OCI-LY1 (cell line): ENCODE measurements around the gene LSS.
A peak's percentile ranks its signal among the peaks of the same experiment; 100 is the strongest.

Source experiments
- H2AFZ ChIP-seq: fragments of 200-600 bp; sonication (generic), shearing (Covaris generic); 2 replicates; pipeline ENCODE4 v1.6.0; 2014; ENCODE audit warnings: antibody characterized with exemption, mild to moderate bottlenecking, low read length
- H3F3A ChIP-seq: fragments of 200-600 bp; sonication (generic), shearing (Covaris generic); 2 replicates; pipeline ENCODE4 v1.6.0; 2014; ENCODE audit warnings: mild to moderate bottlenecking, antibody characterized with exemption, low read length, moderate library complexity; ENCODE audit not compliant: insufficient read depth
- H3K27ac ChIP-seq: fragments of 200-600 bp; sonication (generic); 2 replicates; pipeline ENCODE4 v1.5.1; 2014; ENCODE audit warnings: low read length, mixed run types, mild to moderate bottlenecking, low read depth; ENCODE audit not compliant: poor library complexity, severe bottlenecking
- H3K27me3 ChIP-seq: fragments of 200-600 bp; sonication (generic); 2 replicates; pipeline ENCODE4 v1.6.0; 2014; ENCODE audit warnings: antibody characterized with exemption, mild to moderate bottlenecking, low read length, moderate library complexity; ENCODE audit not compliant: insufficient read depth
- H3K36me3 ChIP-seq: fragments of 200-600 bp; sonication (generic); 2 replicates; pipeline ENCODE4 v1.6.1; 2014; ENCODE audit warnings: mild to moderate bottlenecking, antibody characterized with exemption, low read length, moderate library complexity, mixed read lengths; ENCODE audit not compliant: insufficient read depth
- H3K4me1 ChIP-seq: fragments of 200-600 bp; sonication (generic); 2 replicates; pipeline ENCODE4 v1.5.1; 2014; ENCODE audit warnings: mild to moderate bottlenecking, low read length, moderate library complexity; ENCODE audit not compliant: insufficient read depth, severe bottlenecking
- H3K4me2 ChIP-seq: fragments of 200-600 bp; sonication (generic), shearing (Covaris generic); 2 replicates; pipeline ENCODE4 v1.6.1; 2014; ENCODE audit warnings: low read length
- H3K4me3 ChIP-seq: fragments of 200-600 bp; sonication (generic); 2 replicates; pipeline ENCODE4 v1.5.1; 2014; ENCODE audit warnings: low read length, low read depth, mild to moderate bottlenecking, mixed read lengths; ENCODE audit not compliant: poor library complexity, severe bottlenecking
- H3K79me2 ChIP-seq: fragments of 200-600 bp; shearing (Covaris generic); 2 replicates; pipeline ENCODE4 v1.6.1; 2016; ENCODE audit warnings: mixed run types, low read length, mixed read lengths; ENCODE audit not compliant: insufficient read depth
- H3K9ac ChIP-seq: fragments of 200-600 bp; sonication (generic), shearing (Covaris generic); 2 replicates; pipeline ENCODE4 v1.6.1; 2014; ENCODE audit warnings: mild to moderate bottlenecking, low read length, mixed read lengths
- H3K9me2 ChIP-seq: fragments of 200-600 bp; sonication (generic), shearing (Covaris generic); 2 replicates; pipeline ENCODE4 v1.6.1; 2014; ENCODE audit warnings: low read depth, mild to moderate bottlenecking, low read length, mixed read lengths
- H3K9me3 ChIP-seq: fragments of 200-600 bp; shearing (Covaris generic); 2 replicates; pipeline ENCODE4 v1.6.1; 2014; ENCODE audit warnings: low read length, mixed read lengths
- H4K20me1 ChIP-seq: fragments of 200-600 bp; sonication (generic), shearing (Covaris generic); 2 replicates; pipeline ENCODE4 v1.6.0; 2016; ENCODE audit warnings: mild to moderate bottlenecking, low read length; ENCODE audit not compliant: insufficient read depth
- EZH2 ChIP-seq: fragments of 200-600 bp; sonication (generic), shearing (Covaris generic); IDR thresholded peaks from 2 replicates; pipeline ENCODE4 v1.8.0; 2017; ENCODE audit warnings: borderline replicate concordance, mixed run types, mild to moderate bottlenecking, antibody characterized with exemption, low read length, moderate library complexity, mixed read lengths
- TF ChIP-seq, protein P1 (sequence below): fragments of 200-600 bp; sonication (generic), shearing (Covaris generic); IDR thresholded peaks from 2 replicates; pipeline ENCODE4 v1.5.1; 2017; ENCODE audit warnings: mild to moderate bottlenecking, antibody characterized with exemption, low read length, moderate library complexity, mixed read lengths

The LSS gene

DNA sequence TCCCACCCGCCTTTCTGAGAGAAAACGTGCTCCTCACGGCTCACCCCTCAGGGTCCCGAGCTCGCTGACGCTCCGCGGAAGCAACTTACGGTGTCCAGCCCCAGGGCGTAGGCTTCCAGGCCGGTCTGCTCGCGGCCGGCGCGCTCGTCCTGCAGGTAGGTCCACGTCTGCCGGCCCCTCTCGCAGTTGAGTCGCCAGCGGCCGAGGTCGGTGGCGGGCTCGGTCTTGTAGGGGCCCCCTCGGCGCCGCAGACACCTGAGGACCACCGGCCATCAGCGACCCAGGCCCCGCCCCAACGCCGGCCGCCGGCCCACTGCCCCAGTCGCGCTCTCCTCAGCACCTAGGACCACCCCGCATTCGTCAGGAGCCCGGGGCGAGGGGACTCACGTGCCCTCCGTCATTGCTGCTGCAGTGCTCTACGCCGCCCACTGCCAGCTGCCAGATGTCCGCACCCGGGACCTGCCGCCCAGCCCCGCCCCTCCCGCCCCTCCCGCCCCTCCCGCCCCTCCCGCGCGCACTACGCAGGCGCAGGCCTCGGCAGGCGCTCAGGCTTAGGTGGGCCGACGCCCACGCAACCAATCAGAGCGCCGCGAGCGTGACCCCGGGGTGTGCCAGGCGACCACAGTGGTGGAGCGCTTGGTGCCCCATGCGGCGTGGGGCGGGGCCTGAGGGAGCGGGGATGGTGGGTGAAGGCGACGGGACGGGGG lies at the start of gene LSS:
LSS (minus strand) TSS at position 430 of the 707 bp plus-strand sequence; CDS start at position 401, 29 bp downstream.
- Histone ChIP-seq H3K4me1 (peaks cover 49% of the 10 kb centered on the region), H3K36me3 (peaks cover 44% of the 10 kb centered on the region), H3K9me2 (no peaks in the 10 kb centered on the region), H2AFZ (no peak within 1 kb of the TSS), H3K9ac (peak within 1 kb of the TSS; percentile 94), H3K9me3 (no peaks in the 10 kb centered on the region), H3K79me2 (peaks cover 18% of the 10 kb centered on the region; the same call in 1 of the 2 replicates), H4K20me1 (no peaks in the 10 kb centered on the region), H3K4me2 (peak within 1 kb of the TSS; percentile 89), H3F3A (no peaks in the 10 kb centered on the region), H3K27me3 (no peaks in the 10 kb centered on the region), H3K4me3 (peak within 1 kb of the TSS; percentile 99), H3K27ac (peak within 1 kb of the TSS; percentile 68)
- no peak for TF ChIP-seq EZH2

DNA sequence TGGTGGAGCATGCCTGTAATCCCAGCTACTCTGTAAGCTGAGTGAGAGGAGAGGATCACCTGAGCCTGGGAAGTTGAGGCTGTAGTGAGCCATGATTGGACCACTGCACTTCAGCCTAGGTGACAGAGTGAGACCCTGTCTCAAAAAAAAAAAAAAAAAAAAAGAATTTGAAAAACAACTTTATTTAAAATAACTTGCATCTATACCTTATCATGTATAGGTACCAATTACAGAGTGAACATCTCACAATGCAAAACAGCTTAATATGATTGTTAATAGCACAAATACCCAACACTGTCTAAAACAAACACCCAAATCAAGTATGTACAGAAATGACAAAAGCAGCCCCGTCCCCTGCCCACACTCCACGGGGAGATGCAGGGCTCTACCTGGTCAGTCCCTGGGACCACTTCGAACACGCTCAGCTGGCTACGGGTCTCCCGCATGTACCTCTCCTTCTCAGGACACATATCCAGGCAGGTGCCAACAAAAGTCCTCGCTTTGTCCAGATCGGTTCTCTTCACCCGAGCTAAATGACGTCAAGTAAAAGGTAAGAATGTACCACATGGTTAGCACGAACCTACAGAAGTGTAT lies 46.3 kb upstream of the LSS start:
- Histone ChIP-seq H3K4me2 (no peak overlapping the region), H3K9me2 (no peaks in the 10 kb centered on the region), H3K4me3 (no peak overlapping the region), H3K27me3 (no peaks in the 10 kb centered on the region), H3F3A (no peaks in the 10 kb centered on the region), H3K9me3 (no peaks in the 10 kb centered on the region), H3K4me1 (no peaks in the 10 kb centered on the region), H4K20me1 (no peaks in the 10 kb centered on the region), H3K79me2 (no peaks in the 10 kb centered on the region), H3K9ac (no peak overlapping the region), H2AFZ (no peak overlapping the region), H3K27ac (no peak overlapping the region), H3K36me3 (peaks cover 88% of the 10 kb centered on the region)
- no peak for TF ChIP-seq EZH2
- TF ChIP-seq, protein P1, sequence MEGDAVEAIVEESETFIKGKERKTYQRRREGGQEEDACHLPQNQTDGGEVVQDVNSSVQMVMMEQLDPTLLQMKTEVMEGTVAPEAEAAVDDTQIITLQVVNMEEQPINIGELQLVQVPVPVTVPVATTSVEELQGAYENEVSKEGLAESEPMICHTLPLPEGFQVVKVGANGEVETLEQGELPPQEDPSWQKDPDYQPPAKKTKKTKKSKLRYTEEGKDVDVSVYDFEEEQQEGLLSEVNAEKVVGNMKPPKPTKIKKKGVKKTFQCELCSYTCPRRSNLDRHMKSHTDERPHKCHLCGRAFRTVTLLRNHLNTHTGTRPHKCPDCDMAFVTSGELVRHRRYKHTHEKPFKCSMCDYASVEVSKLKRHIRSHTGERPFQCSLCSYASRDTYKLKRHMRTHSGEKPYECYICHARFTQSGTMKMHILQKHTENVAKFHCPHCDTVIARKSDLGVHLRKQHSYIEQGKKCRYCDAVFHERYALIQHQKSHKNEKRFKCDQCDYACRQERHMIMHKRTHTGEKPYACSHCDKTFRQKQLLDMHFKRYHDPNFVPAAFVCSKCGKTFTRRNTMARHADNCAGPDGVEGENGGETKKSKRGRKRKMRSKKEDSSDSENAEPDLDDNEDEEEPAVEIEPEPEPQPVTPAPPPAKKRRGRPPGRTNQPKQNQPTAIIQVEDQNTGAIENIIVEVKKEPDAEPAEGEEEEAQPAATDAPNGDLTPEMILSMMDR: no peak

DNA sequence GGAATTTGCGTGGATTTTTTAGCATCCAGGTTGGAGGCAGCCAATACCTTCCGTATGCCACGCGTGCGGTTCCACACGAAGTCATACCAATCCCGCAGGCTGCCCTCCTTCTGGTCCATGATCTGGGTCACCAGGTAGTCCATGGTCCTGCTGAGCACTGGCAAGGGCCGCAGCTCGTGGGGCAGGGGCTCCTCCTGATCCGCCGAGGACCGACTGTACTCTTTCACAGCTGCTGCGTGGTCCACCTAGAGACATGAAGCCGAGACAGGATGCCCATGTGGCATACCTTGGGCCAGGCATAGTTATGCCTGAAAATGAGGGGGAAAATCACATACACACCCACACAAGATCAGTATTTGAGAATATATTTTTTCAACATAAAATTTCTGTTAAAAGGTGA lies 44.8 kb upstream of the LSS start:
- H3K27me3 ChIP-seq: no peaks in the 10 kb centered on the region
- H3K36me3 ChIP-seq: peaks cover 90% of the 10 kb centered on the region
- no peak overlapping the region for H2AFZ ChIP-seq
- H3K4me2 ChIP-seq: no peak overlapping the region
- H3K9me2 ChIP-seq: no peaks in the 10 kb centered on the region
- no peaks in the 10 kb centered on the region for H3K9me3 ChIP-seq
- no peak overlapping the region for H3K9ac ChIP-seq
- H3K79me2 ChIP-seq: no peaks in the 10 kb centered on the region
- no peak overlapping the region for H3K27ac ChIP-seq
- no peaks in the 10 kb centered on the region for H3K4me1 ChIP-seq
- H3F3A ChIP-seq: no peaks in the 10 kb centered on the region
- TF ChIP-seq, protein P1: no peak
- no peak for TF ChIP-seq EZH2
- no peak overlapping the region for H3K4me3 ChIP-seq
- H4K20me1 ChIP-seq: no peaks in the 10 kb centered on the region
